GM23338 (cell line): ENCODE results near the gene ADGRV1. TPM values are rescaled to one million over a fixed set of nuclear protein-coding genes. Genes with fewer than 3 reads are reported as not detected.

Experiments used
- ATAC-seq: fragments of 200-7000 bp; cut with Tn5 transposase; 3 replicates; pipeline ENCODE4 v1.9.1; 2020
- DNase-seq: peaks from one replicate; pipeline ENCODE4 v3.0.0-alpha.2; 2015; ENCODE audit warnings: low spot score
- H2AFZ ChIP-seq: fragments of 200-600 bp; sonication (generic); 2 replicates; pipeline ENCODE4 v1.8.0; 2016; ENCODE audit warnings: antibody characterized with exemption, mild to moderate bottlenecking, moderate library complexity
- H3F3A ChIP-seq: fragments of 200-600 bp; sonication (generic); replicated peaks from 2 replicates; pipeline ENCODE4 v1.8.0; 2017; ENCODE audit warnings: antibody characterized with exemption, mixed run types, low read depth
- H3K27ac ChIP-seq: fragments of 200-600 bp; sonication (generic); 2 replicates; pipeline ENCODE4 v1.6.1; 2016; ENCODE audit warnings: low read depth
- H3K27me3 ChIP-seq: fragments of 200-600 bp; sonication (generic); 2 replicates; pipeline ENCODE4 v1.8.0; 2016; ENCODE audit warnings: mild to moderate bottlenecking, mixed run types, moderate library complexity; ENCODE audit not compliant: insufficient read depth
- H3K36me3 ChIP-seq: fragments of 200-600 bp; sonication (generic); 2 replicates; pipeline ENCODE4 v1.8.0; 2016; ENCODE audit warnings: mild to moderate bottlenecking; ENCODE audit not compliant: insufficient read depth
- H3K4me1 ChIP-seq: fragments of 200-600 bp; sonication (generic); 2 replicates; pipeline ENCODE4 v1.8.0; 2016; ENCODE audit warnings: mild to moderate bottlenecking, moderate library complexity; ENCODE audit not compliant: insufficient read depth
- H3K4me2 ChIP-seq: fragments of 200-600 bp; sonication (generic); 2 replicates; pipeline ENCODE4 v1.7.1; 2017; ENCODE audit warnings: mixed run types
- H3K4me3 ChIP-seq: fragments of 200-600 bp; sonication (generic); 2 replicates; pipeline ENCODE4 v1.6.1; 2016; ENCODE audit warnings: mixed run types
- H3K79me2 ChIP-seq: fragments of 200-600 bp; sonication (generic); replicated peaks from 2 replicates; pipeline ENCODE4 v1.8.0; 2017; ENCODE audit warnings: mild to moderate bottlenecking; ENCODE audit not compliant: insufficient read depth
- H3K9me2 ChIP-seq: fragments of 200-600 bp; sonication (generic); 2 replicates; pipeline ENCODE4 v1.8.0; 2017; ENCODE audit not compliant: insufficient read depth
- H4K20me1 ChIP-seq: fragments of 200-600 bp; sonication (generic); replicated peaks from 2 replicates; pipeline ENCODE4 v1.8.0; 2017; ENCODE audit warnings: mild to moderate bottlenecking; ENCODE audit not compliant: insufficient read depth
- H3K27ac Mint-ChIP-seq: 2 replicates; pipeline ENCODE4 v1.8.0; 2020; ENCODE audit warnings: inconsistent platforms, mild to moderate bottlenecking, moderate library complexity, mixed read lengths
- H3K27me3 Mint-ChIP-seq: 3 replicates; pipeline ENCODE4 v1.8.0; 2022; ENCODE audit warnings: low read depth, mild to moderate bottlenecking, moderate library complexity, mixed read lengths, inconsistent platforms; ENCODE audit not compliant: insufficient read depth, poor library complexity
- H3K36me3 Mint-ChIP-seq: 3 replicates; pipeline ENCODE4 v1.8.0; 2021; ENCODE audit warnings: low read depth, mild to moderate bottlenecking, inconsistent platforms, moderate library complexity, mixed read lengths
- H3K4me1 Mint-ChIP-seq: 3 replicates; pipeline ENCODE4 v1.8.0; 2020; ENCODE audit warnings: mild to moderate bottlenecking, inconsistent platforms, mixed read lengths
- H3K4me3 Mint-ChIP-seq: 3 replicates; pipeline ENCODE4 v1.8.0; 2021; ENCODE audit warnings: moderate library complexity, mild to moderate bottlenecking, inconsistent platforms, mixed read lengths
- H3K9me3 Mint-ChIP-seq: 3 replicates; pipeline ENCODE4 v1.8.0; 2020; ENCODE audit warnings: moderate library complexity, mild to moderate bottlenecking, inconsistent platforms, mixed read lengths
- CREB1 ChIP-seq: fragments of 250-450 bp; sonication (Bioruptor Pico); IDR thresholded peaks from 2 replicates; pipeline ENCODE4 v1.5.0; 2020; ENCODE audit warnings: low read depth, mild to moderate bottlenecking, moderate library complexity
- CTCF ChIP-seq, 2 experiments: fragments of 200-600 bp in 1 of 2; sonication (generic) in 1 of 2; conservative IDR thresholded peaks; 2 replicates each; pipeline versions ENCODE4 v1.5.1 to v1.6.1; 2016 to 2017; ENCODE audit warnings: antibody characterized with exemption in 2 of 2, low read depth in 2 of 2, mild to moderate bottlenecking in 2 of 2, moderate library complexity in 1 of 2
- ETS1 ChIP-seq: IDR thresholded peaks from 2 replicates; pipeline ENCODE4 v1.6.1; 2016; ENCODE audit warnings: antibody characterized with exemption
- EZH2 ChIP-seq: fragments of 200-600 bp; sonication (generic); IDR thresholded peaks from one replicate; pipeline ENCODE4 v1.8.0; 2017; ENCODE audit warnings: antibody characterized with exemption, mild to moderate bottlenecking, low read depth; ENCODE audit not compliant: unreplicated experiment
- EZH2phosphoT487 ChIP-seq: fragments of 200-600 bp; sonication (generic); IDR thresholded peaks from one replicate; pipeline ENCODE4 v1.8.1; 2018; ENCODE audit warnings: antibody characterized with exemption; ENCODE audit not compliant: unreplicated experiment
- JUNB ChIP-seq: IDR thresholded peaks from one replicate; pipeline ENCODE4 v1.6.1; 2016; ENCODE audit warnings: antibody characterized with exemption; ENCODE audit not compliant: unreplicated experiment
- NANOG ChIP-seq: IDR thresholded peaks from 2 replicates; pipeline ENCODE4 v1.6.1; 2016; ENCODE audit warnings: antibody characterized with exemption, borderline replicate concordance
- POLR2AphosphoS5 ChIP-seq: IDR thresholded peaks from 2 replicates; pipeline ENCODE4 v1.6.1; 2016; ENCODE audit warnings: antibody characterized with exemption, low read depth
- STAT1 ChIP-seq: IDR thresholded peaks from one replicate; pipeline ENCODE4 v1.6.1; 2016; ENCODE audit warnings: antibody characterized with exemption; ENCODE audit not compliant: unreplicated experiment
- ZNF114 ChIP-seq: fragments of 250-450 bp; sonication (Bioruptor Pico); IDR thresholded peaks from 2 replicates; pipeline ENCODE4 v1.5.0; 2020; ENCODE audit warnings: mild to moderate bottlenecking, moderate library complexity
- ZNF331 ChIP-seq: fragments of 250-450 bp; sonication (Bioruptor Pico); IDR thresholded peaks from 2 replicates; pipeline ENCODE4 v1.5.0; 2020; ENCODE audit warnings: low read depth, mild to moderate bottlenecking, moderate library complexity
- polyA plus RNA-seq: library from polyadenylated mRNA; unstranded; fragments of >200 nt; fragmentation: Nextera tagmentation; extraction: Ambion mirVana; gene quantifications from 2 replicates; pipeline ENCODE4 v1.2.1, GENCODE V29; 2016
- total RNA-seq: library from RNA; depleted of rRNA; stranded (reverse); fragments of >200 nt; shearing (Covaris generic); gene quantifications from 2 replicates; pipeline ENCODE4 v1.2.3, GENCODE V29; 2014
- TF ChIP-seq, protein P1 (sequence below): IDR thresholded peaks from one replicate; pipeline ENCODE4 v1.6.1; 2018; ENCODE audit warnings: antibody characterized with exemption; ENCODE audit not compliant: unreplicated experiment
- TF ChIP-seq, protein P2 (sequence below): fragments of 250-450 bp; sonication (Bioruptor Pico); IDR thresholded peaks from 2 replicates; pipeline ENCODE4 v1.5.0; 2020; ENCODE audit warnings: mild to moderate bottlenecking, moderate library complexity

ADGRV1 gene
- total and polyA plus RNA-seq, 2 experiments from 2014 or later: 46.1 to 149 TPM

- DNase-seq: peak; percentile 78
- Histone ChIP-seq H3K4me2 (peak overlapping the region; percentile 49; the same call in 1 of the 2 replicates), H3K27me3 (no peaks in the 10 kb centered on the region), H3K27ac (peak overlapping the region; percentile 83), H2AFZ (no peak overlapping the region), H3K4me3 (no peak overlapping the region), H3K4me1 (peaks cover 14% of the 10 kb centered on the region), H3K9me2 (no peaks in the 10 kb centered on the region), H3K79me2 (no peaks in the 10 kb centered on the region), H3F3A (no peaks in the 10 kb centered on the region), H4K20me1 (no peaks in the 10 kb centered on the region), H3K36me3 (no peaks in the 10 kb centered on the region)
- peaks cover 3% of the 10 kb centered on the region for H3K27me3 Mint-ChIP-seq
- no peaks in the 10 kb centered on the region for H3K9me3 Mint-ChIP-seq
- H3K4me1 Mint-ChIP-seq: peaks cover 16% of the 10 kb centered on the region
- TF ChIP-seq CREB1 (CRISPR knock-in tag) (no peak), JUNB (no peak), ZNF114 (CRISPR knock-in tag) (no peak), EZH2 (no peak), ETS1 (no peak), NANOG (no peak), CTCF (conservative IDR thresholded peaks at IDR 0.05; ENCODE audit: low read depth in 2 of 2) (no peak), STAT1 (no peak), POLR2AphosphoS5 (no peak), EZH2phosphoT487 (no peak), ZNF331 (CRISPR knock-in tag) (no peak)
- TF ChIP-seq, protein P1, sequence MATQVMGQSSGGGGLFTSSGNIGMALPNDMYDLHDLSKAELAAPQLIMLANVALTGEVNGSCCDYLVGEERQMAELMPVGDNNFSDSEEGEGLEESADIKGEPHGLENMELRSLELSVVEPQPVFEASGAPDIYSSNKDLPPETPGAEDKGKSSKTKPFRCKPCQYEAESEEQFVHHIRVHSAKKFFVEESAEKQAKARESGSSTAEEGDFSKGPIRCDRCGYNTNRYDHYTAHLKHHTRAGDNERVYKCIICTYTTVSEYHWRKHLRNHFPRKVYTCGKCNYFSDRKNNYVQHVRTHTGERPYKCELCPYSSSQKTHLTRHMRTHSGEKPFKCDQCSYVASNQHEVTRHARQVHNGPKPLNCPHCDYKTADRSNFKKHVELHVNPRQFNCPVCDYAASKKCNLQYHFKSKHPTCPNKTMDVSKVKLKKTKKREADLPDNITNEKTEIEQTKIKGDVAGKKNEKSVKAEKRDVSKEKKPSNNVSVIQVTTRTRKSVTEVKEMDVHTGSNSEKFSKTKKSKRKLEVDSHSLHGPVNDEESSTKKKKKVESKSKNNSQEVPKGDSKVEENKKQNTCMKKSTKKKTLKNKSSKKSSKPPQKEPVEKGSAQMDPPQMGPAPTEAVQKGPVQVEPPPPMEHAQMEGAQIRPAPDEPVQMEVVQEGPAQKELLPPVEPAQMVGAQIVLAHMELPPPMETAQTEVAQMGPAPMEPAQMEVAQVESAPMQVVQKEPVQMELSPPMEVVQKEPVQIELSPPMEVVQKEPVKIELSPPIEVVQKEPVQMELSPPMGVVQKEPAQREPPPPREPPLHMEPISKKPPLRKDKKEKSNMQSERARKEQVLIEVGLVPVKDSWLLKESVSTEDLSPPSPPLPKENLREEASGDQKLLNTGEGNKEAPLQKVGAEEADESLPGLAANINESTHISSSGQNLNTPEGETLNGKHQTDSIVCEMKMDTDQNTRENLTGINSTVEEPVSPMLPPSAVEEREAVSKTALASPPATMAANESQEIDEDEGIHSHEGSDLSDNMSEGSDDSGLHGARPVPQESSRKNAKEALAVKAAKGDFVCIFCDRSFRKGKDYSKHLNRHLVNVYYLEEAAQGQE: no peak
- TF ChIP-seq, protein P2, sequence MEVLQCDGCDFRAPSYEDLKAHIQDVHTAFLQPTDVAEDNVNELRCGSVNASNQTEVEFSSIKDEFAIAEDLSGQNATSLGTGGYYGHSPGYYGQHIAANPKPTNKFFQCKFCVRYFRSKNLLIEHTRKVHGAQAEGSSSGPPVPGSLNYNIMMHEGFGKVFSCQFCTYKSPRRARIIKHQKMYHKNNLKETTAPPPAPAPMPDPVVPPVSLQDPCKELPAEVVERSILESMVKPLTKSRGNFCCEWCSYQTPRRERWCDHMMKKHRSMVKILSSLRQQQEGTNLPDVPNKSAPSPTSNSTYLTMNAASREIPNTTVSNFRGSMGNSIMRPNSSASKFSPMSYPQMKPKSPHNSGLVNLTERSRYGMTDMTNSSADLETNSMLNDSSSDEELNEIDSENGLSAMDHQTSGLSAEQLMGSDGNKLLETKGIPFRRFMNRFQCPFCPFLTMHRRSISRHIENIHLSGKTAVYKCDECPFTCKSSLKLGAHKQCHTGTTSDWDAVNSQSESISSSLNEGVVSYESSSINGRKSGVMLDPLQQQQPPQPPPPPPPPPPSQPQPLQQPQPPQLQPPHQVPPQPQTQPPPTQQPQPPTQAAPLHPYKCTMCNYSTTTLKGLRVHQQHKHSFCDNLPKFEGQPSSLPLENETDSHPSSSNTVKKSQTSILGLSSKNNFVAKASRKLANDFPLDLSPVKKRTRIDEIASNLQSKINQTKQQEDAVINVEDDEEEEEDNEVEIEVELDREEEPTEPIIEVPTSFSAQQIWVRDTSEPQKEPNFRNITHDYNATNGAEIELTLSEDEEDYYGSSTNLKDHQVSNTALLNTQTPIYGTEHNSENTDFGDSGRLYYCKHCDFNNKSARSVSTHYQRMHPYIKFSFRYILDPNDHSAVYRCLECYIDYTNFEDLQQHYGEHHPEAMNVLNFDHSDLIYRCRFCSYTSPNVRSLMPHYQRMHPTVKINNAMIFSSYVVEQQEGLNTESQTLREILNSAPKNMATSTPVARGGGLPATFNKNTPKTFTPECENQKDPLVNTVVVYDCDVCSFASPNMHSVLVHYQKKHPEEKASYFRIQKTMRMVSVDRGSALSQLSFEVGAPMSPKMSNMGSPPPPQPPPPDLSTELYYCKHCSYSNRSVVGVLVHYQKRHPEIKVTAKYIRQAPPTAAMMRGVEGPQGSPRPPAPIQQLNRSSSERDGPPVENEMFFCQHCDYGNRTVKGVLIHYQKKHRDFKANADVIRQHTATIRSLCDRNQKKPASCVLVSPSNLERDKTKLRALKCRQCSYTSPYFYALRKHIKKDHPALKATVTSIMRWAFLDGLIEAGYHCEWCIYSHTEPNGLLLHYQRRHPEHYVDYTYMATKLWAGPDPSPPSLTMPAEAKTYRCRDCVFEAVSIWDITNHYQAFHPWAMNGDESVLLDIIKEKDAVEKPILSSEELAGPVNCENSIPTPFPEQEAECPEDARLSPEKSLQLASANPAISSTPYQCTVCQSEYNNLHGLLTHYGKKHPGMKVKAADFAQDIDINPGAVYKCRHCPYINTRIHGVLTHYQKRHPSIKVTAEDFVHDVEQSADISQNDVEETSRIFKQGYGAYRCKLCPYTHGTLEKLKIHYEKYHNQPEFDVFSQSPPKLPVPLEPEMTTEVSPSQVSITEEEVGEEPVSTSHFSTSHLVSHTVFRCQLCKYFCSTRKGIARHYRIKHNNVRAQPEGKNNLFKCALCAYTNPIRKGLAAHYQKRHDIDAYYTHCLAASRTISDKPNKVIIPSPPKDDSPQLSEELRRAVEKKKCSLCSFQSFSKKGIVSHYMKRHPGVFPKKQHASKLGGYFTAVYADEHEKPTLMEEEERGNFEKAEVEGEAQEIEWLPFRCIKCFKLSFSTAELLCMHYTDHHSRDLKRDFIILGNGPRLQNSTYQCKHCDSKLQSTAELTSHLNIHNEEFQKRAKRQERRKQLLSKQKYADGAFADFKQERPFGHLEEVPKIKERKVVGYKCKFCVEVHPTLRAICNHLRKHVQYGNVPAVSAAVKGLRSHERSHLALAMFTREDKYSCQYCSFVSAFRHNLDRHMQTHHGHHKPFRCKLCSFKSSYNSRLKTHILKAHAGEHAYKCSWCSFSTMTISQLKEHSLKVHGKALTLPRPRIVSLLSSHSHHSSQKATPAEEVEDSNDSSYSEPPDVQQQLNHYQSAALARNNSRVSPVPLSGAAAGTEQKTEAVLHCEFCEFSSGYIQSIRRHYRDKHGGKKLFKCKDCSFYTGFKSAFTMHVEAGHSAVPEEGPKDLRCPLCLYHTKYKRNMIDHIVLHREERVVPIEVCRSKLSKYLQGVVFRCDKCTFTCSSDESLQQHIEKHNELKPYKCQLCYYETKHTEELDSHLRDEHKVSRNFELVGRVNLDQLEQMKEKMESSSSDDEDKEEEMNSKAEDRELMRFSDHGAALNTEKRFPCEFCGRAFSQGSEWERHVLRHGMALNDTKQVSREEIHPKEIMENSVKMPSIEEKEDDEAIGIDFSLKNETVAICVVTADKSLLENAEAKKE: no peak
- H3K36me3 Mint-ChIP-seq: no peaks in the 10 kb centered on the region
- peak; percentile 87 for ATAC-seq
- H3K27ac Mint-ChIP-seq: peak overlapping the region; percentile 72
- H3K4me3 Mint-ChIP-seq: no peak overlapping the region
These were observed 625.1 kb downstream of the ADGRV1 start for GRCh38 chr5:91183743-91184142.
